K562 treated with DMSO at 1 percent for 48 hours (cell line): Measurements from ENCODE around the gene IL9. TPM values are rescaled to one million over a fixed set of nuclear protein-coding genes. Genes with fewer than 3 reads are reported as not detected.

ENCODE experiments used
- total RNA-seq: library from RNA; unstranded; fragments of 300-600 nt; gene quantifications from 2 replicates; pipeline ENCODE4 v1.2.3, GENCODE V29; 2022; ENCODE audit warnings: low replicate concordance; ENCODE audit errors: extremely low read depth

Gene IL9
- total RNA-seq = not detected in 2 replicates

DNA sequence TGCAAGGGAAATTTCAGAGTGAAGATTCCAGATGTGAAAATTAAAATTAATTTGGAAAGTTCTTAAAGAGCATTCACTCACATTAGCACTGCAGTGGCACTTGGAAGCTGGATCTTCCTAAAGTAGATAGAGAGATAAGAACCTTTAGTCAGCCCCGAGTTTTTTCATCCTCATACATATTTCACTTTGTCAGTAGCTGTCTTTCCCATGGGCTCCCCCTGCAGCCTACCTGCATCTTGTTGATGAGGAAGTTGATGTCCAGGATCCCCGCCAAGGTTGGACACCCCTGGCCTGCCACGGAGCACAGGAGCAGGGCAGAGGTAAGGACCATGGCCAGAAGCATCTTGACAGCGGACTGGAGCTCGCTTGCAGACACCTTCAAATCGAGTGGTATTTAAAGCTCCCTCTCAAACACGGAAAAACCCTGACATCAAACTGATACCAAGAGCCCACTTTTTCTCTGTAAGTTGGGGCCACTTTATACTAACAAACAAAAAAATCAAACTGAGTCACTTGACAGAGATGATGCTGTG lies at the start of gene IL9:
IL9 (minus strand) TSS at position 368 of the 533 bp plus-strand sequence; CDS start at position 343, 25 bp downstream.

Other genes starting within 250 kb of the IL9 start
- not detected in 2 replicates for gene SLC25A48, start 61.2 kb downstream of the IL9 start, total RNA-seq
- gene LECT2, start 59.1 kb upstream of the IL9 start, total RNA-seq = not detected in 2 replicates
- gene TGFBI, start 133.1 kb upstream of the IL9 start, total RNA-seq = not detected in 2 replicates
- gene SMAD5, start 237.0 kb upstream of the IL9 start, total RNA-seq = not detected in 2 replicates